Measurements from ENCODE around the gene COL18A1.

DNA sequence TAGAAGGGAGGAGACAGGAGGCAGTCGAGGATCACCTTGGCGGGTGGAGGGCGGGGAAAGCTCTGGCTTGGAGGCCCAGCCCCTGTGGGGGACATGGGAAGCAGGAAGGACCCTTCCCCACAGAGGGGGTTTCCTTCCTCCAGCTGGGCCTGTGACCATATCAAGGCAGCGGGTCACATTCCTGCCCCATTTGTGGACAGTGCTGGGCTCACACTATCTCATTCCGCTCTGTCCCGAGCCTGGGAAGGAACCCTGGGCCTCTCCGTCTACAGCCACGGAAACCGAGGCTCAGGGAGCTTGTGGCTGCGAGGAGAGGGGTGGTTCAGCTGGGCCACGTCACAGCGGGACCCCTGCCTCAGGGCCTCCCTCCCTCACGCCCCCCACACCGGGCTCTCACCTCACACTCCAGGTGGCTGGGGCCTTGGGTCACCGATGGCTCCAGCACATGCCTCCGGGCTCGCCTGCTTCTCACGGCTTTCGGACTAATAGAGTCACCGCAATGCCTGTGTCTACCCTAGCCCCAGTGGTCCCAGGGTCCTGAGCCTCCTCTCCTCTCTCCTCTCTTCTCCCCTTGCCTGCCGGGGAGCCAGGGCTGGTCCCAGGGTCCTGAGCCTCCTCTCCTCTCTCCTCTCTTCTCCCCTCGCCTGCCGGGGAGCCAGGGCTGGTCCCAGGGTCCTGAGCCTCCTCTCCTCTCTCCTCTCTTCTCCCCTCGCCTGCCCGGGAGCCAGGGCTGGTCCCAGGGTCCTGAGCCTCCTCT, 80.9 kb downstream of the COL18A1 start:
- TF ChIP-seq, protein P1, sequence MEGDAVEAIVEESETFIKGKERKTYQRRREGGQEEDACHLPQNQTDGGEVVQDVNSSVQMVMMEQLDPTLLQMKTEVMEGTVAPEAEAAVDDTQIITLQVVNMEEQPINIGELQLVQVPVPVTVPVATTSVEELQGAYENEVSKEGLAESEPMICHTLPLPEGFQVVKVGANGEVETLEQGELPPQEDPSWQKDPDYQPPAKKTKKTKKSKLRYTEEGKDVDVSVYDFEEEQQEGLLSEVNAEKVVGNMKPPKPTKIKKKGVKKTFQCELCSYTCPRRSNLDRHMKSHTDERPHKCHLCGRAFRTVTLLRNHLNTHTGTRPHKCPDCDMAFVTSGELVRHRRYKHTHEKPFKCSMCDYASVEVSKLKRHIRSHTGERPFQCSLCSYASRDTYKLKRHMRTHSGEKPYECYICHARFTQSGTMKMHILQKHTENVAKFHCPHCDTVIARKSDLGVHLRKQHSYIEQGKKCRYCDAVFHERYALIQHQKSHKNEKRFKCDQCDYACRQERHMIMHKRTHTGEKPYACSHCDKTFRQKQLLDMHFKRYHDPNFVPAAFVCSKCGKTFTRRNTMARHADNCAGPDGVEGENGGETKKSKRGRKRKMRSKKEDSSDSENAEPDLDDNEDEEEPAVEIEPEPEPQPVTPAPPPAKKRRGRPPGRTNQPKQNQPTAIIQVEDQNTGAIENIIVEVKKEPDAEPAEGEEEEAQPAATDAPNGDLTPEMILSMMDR (IDR thresholded peaks at IDR 0.05), result no peak
- TF ChIP-seq SIN3A (IDR thresholded peaks at IDR 0.05; ENCODE audit: borderline replicate concordance, insufficient read depth, low read depth, low read length) (no peak), POLR2AphosphoS5 (IDR thresholded peaks at IDR 0.05; ENCODE audit: low read depth, low read length) (no peak)
- TF ChIP-seq, protein P2, sequence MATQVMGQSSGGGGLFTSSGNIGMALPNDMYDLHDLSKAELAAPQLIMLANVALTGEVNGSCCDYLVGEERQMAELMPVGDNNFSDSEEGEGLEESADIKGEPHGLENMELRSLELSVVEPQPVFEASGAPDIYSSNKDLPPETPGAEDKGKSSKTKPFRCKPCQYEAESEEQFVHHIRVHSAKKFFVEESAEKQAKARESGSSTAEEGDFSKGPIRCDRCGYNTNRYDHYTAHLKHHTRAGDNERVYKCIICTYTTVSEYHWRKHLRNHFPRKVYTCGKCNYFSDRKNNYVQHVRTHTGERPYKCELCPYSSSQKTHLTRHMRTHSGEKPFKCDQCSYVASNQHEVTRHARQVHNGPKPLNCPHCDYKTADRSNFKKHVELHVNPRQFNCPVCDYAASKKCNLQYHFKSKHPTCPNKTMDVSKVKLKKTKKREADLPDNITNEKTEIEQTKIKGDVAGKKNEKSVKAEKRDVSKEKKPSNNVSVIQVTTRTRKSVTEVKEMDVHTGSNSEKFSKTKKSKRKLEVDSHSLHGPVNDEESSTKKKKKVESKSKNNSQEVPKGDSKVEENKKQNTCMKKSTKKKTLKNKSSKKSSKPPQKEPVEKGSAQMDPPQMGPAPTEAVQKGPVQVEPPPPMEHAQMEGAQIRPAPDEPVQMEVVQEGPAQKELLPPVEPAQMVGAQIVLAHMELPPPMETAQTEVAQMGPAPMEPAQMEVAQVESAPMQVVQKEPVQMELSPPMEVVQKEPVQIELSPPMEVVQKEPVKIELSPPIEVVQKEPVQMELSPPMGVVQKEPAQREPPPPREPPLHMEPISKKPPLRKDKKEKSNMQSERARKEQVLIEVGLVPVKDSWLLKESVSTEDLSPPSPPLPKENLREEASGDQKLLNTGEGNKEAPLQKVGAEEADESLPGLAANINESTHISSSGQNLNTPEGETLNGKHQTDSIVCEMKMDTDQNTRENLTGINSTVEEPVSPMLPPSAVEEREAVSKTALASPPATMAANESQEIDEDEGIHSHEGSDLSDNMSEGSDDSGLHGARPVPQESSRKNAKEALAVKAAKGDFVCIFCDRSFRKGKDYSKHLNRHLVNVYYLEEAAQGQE (IDR thresholded peaks at IDR 0.05; ENCODE audit: insufficient read depth in 1 of 2, low read depth in 2 of 2, low read length in 1 of 2), result no peak

All from Panc1 (cell line).